Lower leg skin (tissue), 3 donors: ENCODE data around the gene KDM5A.

Experiments
- CTCF ChIP-seq, 3 donors: fragments of 450-650 bp; IDR thresholded peaks; one replicate each; pipeline ENCODE4 v1.5.1; 2016; ENCODE audit warnings: antibody characterized with exemption in 3 of 3, mild to moderate bottlenecking in 3 of 3, moderate library complexity in 2 of 3
- POLR2A ChIP-seq, 2 donors: fragments of 450-650 bp; IDR thresholded peaks; one replicate each; pipeline ENCODE4 v1.6.1; 2016 to 2017; ENCODE audit warnings: antibody characterized with exemption in 2 of 2, mild to moderate bottlenecking in 1 of 2, moderate library complexity in 1 of 2

- no peak for TF ChIP-seq CTCF (IDR thresholded peaks at IDR 0.05)
- no peak for TF ChIP-seq POLR2A (IDR thresholded peaks at IDR 0.05)
Measured at GRCh38 chr12:237026-237815, 151.9 kb downstream of the KDM5A start.
